Measurements from ENCODE around the gene LRG1.

GRCh38 chr19:4513248-4513647 lies 26.6 kb downstream of the LRG1 start:
- TF ChIP-seq, protein P1, sequence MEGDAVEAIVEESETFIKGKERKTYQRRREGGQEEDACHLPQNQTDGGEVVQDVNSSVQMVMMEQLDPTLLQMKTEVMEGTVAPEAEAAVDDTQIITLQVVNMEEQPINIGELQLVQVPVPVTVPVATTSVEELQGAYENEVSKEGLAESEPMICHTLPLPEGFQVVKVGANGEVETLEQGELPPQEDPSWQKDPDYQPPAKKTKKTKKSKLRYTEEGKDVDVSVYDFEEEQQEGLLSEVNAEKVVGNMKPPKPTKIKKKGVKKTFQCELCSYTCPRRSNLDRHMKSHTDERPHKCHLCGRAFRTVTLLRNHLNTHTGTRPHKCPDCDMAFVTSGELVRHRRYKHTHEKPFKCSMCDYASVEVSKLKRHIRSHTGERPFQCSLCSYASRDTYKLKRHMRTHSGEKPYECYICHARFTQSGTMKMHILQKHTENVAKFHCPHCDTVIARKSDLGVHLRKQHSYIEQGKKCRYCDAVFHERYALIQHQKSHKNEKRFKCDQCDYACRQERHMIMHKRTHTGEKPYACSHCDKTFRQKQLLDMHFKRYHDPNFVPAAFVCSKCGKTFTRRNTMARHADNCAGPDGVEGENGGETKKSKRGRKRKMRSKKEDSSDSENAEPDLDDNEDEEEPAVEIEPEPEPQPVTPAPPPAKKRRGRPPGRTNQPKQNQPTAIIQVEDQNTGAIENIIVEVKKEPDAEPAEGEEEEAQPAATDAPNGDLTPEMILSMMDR (IDR thresholded peaks at IDR 0.05; ENCODE audit: low read depth, low read length), result no peak
- no peak for TF ChIP-seq EZH2phosphoT487 (IDR thresholded peaks at IDR 0.05; ENCODE audit: low read depth)

Measured in OCI-LY3 (cell line).